ENCODE data around the gene P4HA3.

P4HA3 gene

DNA sequence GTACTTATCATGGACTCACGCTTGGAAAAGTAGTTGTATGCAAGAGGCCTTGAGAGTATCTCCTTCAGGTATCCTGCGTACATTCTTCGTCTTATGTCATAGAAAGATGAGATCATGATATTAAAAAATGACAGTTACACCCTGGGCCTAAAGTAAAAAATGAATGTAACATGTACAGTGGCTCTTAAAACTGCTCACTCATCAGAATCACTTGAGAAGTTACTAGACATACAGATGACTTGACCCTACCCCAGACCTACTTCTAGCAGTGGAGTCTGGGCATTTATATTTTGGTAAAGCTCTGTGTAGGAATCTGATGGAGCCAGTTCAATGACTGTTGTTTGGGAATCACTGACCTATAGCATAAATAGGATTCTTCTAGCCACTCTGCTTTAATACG lies 85.9 kb downstream of the P4HA3 start:
- Histone ChIP-seq H3K9ac (ENCODE audit: low read length) (no peak overlapping the region), H3K27me3 (ENCODE audit: control insufficient read depth in 1 of 2, insufficient read depth in 2 of 2, low read length in 2 of 2) (no peaks in the 10 kb centered on the region), H3K9me3 (ENCODE audit: low read length) (no peaks in the 10 kb centered on the region), H3K36me3 (ENCODE audit: insufficient read depth, low read length) (peaks cover under 1% of the 10 kb centered on the region), H3K4me1 (ENCODE audit: insufficient read depth, low read length) (no peaks in the 10 kb centered on the region), H3K27ac (ENCODE audit: low read depth, low read length) (no peak overlapping the region), H3K4me3 (ENCODE audit: low read depth in 1 of 2, low read length in 2 of 2) (no peak overlapping the region)

DNA sequence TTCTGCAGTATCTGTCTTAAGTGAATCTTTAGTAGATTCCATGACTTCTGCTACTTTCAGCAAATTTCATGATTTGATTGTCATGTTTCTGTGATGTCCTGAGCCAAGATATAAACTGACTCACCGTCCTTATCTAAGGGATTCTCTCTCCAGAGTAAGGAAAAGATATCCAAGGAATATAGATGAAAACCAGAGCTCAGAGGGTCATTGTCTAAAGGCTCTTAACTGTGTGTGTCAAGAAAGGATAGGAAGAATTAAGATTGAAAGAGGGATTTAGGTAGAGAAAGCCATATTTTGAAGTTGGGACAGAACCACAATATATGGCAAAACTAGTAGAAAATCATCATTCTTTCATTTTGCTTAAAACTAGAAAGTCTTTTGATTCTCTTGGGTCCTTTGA lies 89.6 kb downstream of the P4HA3 start:
- Histone ChIP-seq H3K27me3 (ENCODE audit: control insufficient read depth in 1 of 2, insufficient read depth in 2 of 2, low read length in 2 of 2) (no peaks in the 10 kb centered on the region), H3K9ac (ENCODE audit: low read length) (no peak overlapping the region), H3K4me3 (ENCODE audit: low read depth in 1 of 2, low read length in 2 of 2) (no peak overlapping the region), H3K36me3 (ENCODE audit: insufficient read depth, low read length) (no peaks in the 10 kb centered on the region), H3K9me3 (ENCODE audit: low read length) (no peaks in the 10 kb centered on the region), H3K4me1 (ENCODE audit: insufficient read depth, low read length) (no peaks in the 10 kb centered on the region), H3K27ac (ENCODE audit: low read depth, low read length) (no peak overlapping the region)

DNA sequence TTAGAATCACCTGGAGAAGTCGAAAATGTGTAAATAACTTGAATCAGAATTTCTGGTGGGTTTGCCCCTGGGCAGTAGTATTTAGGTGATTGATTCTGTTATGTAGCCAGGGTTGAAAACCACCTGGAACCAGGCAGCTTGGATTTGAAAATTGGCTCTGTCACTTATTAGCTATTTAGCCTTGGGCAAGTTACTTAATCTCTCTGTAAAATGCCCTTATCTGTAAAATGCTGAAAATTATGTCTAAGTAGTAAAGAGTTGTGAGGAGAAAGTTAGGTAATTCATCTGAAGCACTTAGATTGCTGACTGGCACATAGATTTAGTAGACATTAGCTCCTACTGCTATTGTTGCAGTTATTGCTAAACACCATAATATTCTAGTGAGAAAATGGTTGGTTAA lies 91.1 kb downstream of the P4HA3 start:
- Histone ChIP-seq H3K4me1 (ENCODE audit: insufficient read depth, low read length) (no peaks in the 10 kb centered on the region), H3K27ac (ENCODE audit: low read depth, low read length) (no peak overlapping the region), H3K9ac (ENCODE audit: low read length) (no peak overlapping the region), H3K4me3 (ENCODE audit: low read depth in 1 of 2, low read length in 2 of 2) (no peak overlapping the region), H3K36me3 (ENCODE audit: insufficient read depth, low read length) (no peaks in the 10 kb centered on the region), H3K27me3 (ENCODE audit: control insufficient read depth in 1 of 2, insufficient read depth in 2 of 2, low read length in 2 of 2) (no peaks in the 10 kb centered on the region), H3K9me3 (ENCODE audit: low read length) (no peaks in the 10 kb centered on the region)

Data from muscle layer of colon (tissue), 2 donors.